K562 (cell line): Measurements from ENCODE around the gene ZNF208. TPM values are rescaled to one million over a fixed set of nuclear protein-coding genes. Genes with fewer than 3 reads are reported as not detected.

Experiments
- ATF1 ChIP-seq, 2 experiments: fragments of 450-650 bp in 1 of 2; IDR thresholded peaks; 2 replicates each; pipeline ENCODE4 v1.6.1; 2016; ENCODE audit warnings: missing compliant biosample characterization in 1 of 2, missing genetic modification characterization in 1 of 2
- CBFB ChIP-seq: sonication (generic); formaldehyde crosslinking; IDR thresholded peaks from 2 replicates; pipeline ENCODE4 v1.4.0; 2020; ENCODE audit warnings: mild to moderate bottlenecking, missing genetic modification reagents
- EHMT2 ChIP-seq: fragments of 450-650 bp; IDR thresholded peaks from 2 replicates; pipeline ENCODE4 v1.6.1; 2018; ENCODE audit warnings: antibody characterized with exemption
- TEAD2 ChIP-seq: fragments of 450-650 bp; IDR thresholded peaks from 2 replicates; pipeline ENCODE4 v1.6.1; 2016; ENCODE audit warnings: missing genetic modification characterization, control low read depth, missing compliant biosample characterization
- XRCC5 ChIP-seq: fragments of 200-400 bp; formaldehyde crosslinking; IDR thresholded peaks from 2 replicates; pipeline ENCODE4 v1.6.1; 2017; ENCODE audit warnings: low read depth, mild to moderate bottlenecking, low read length
- ZNF586 ChIP-seq: fragments of 450-650 bp; formaldehyde crosslinking; conservative IDR thresholded peaks from 2 replicates; pipeline ENCODE4 v1.4.0; 2020; ENCODE audit warnings: mild to moderate bottlenecking, moderate library complexity
- polyA plus RNA-seq, 8 experiments: library from polyadenylated mRNA; depleted of rRNA in 4 of 8; stranded (reverse) in 5 of 8; unstranded in 3 of 8; fragments of >200 nt; fragmentation: Nextera tagmentation in 2 of 8; fragmentation: Illumina TruSeq in 1 of 8; extraction: Ambion mirVana in 2 of 8; extraction: Trizol in 1 of 8; gene quantifications; 2 replicates each; pipeline versions ENCODE4 v1.2.1 to v1.2.3, GENCODE V29; 2011 to 2014; ENCODE audit warnings: inconsistent platforms in 1 of 8, missing spikeins in 1 of 8
- total RNA-seq, 7 experiments: library from RNA; depleted of rRNA in 6 of 7; stranded (reverse); fragments of >200 nt in 6 of 7; fragmentation: Illumina TruSeq in 2 of 7; extraction: Trizol in 2 of 7; gene quantifications; 2 replicates each; pipeline versions ENCODE4 v1.2.1 to v1.2.3, GENCODE V29; 2011 to 2021; ENCODE audit warnings: low replicate concordance in 1 of 7
- TF ChIP-seq, protein P1 (sequence below): fragments of 450-650 bp; IDR thresholded peaks from 2 replicates; pipeline ENCODE4 v1.6.1; 2016; ENCODE audit warnings: mild to moderate bottlenecking, moderate library complexity

Gene ZNF208
- total and polyA plus RNA-seq, 9 of the 15 experiments (the other 6 are each of a cell fraction or from before 2014, with no cell fraction given): 0.81 to 4.5 (median 3.2) TPM

DNA sequence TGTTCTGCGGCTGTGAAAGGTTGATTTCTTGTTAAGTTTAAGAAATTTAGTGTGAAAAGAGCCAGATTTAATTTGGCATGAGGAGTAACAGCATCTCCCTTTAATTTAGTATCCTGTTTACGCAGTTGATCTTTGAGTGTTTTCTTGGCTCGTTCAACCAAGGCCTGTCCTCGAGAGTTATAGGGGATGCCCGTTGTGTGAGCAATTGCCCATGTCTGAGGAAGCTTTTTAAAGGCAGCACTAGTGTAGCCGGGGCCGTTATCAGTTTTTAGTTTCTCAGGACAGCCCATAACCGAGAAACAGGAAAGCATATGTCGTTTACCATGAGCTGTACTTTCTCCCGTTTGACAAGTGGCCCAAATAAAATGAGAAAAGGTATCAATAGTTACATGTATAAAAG lies 127.2 kb downstream of the ZNF208 start (continued):
- no peak for TF ChIP-seq ATF1 (CRISPR knock-in tag; IDR thresholded peaks at IDR 0.05)
- TF ChIP-seq ATF1 (tag; IDR thresholded peaks at IDR 0.05): no peak
- no peak for TF ChIP-seq TEAD2 (tag)
- no peak for TF ChIP-seq ZNF586 (CRISPR knock-in tag)
- no peak for TF ChIP-seq CBFB (CRISPR knock-in tag)
- no peak for TF ChIP-seq XRCC5
- TF ChIP-seq, protein P1, sequence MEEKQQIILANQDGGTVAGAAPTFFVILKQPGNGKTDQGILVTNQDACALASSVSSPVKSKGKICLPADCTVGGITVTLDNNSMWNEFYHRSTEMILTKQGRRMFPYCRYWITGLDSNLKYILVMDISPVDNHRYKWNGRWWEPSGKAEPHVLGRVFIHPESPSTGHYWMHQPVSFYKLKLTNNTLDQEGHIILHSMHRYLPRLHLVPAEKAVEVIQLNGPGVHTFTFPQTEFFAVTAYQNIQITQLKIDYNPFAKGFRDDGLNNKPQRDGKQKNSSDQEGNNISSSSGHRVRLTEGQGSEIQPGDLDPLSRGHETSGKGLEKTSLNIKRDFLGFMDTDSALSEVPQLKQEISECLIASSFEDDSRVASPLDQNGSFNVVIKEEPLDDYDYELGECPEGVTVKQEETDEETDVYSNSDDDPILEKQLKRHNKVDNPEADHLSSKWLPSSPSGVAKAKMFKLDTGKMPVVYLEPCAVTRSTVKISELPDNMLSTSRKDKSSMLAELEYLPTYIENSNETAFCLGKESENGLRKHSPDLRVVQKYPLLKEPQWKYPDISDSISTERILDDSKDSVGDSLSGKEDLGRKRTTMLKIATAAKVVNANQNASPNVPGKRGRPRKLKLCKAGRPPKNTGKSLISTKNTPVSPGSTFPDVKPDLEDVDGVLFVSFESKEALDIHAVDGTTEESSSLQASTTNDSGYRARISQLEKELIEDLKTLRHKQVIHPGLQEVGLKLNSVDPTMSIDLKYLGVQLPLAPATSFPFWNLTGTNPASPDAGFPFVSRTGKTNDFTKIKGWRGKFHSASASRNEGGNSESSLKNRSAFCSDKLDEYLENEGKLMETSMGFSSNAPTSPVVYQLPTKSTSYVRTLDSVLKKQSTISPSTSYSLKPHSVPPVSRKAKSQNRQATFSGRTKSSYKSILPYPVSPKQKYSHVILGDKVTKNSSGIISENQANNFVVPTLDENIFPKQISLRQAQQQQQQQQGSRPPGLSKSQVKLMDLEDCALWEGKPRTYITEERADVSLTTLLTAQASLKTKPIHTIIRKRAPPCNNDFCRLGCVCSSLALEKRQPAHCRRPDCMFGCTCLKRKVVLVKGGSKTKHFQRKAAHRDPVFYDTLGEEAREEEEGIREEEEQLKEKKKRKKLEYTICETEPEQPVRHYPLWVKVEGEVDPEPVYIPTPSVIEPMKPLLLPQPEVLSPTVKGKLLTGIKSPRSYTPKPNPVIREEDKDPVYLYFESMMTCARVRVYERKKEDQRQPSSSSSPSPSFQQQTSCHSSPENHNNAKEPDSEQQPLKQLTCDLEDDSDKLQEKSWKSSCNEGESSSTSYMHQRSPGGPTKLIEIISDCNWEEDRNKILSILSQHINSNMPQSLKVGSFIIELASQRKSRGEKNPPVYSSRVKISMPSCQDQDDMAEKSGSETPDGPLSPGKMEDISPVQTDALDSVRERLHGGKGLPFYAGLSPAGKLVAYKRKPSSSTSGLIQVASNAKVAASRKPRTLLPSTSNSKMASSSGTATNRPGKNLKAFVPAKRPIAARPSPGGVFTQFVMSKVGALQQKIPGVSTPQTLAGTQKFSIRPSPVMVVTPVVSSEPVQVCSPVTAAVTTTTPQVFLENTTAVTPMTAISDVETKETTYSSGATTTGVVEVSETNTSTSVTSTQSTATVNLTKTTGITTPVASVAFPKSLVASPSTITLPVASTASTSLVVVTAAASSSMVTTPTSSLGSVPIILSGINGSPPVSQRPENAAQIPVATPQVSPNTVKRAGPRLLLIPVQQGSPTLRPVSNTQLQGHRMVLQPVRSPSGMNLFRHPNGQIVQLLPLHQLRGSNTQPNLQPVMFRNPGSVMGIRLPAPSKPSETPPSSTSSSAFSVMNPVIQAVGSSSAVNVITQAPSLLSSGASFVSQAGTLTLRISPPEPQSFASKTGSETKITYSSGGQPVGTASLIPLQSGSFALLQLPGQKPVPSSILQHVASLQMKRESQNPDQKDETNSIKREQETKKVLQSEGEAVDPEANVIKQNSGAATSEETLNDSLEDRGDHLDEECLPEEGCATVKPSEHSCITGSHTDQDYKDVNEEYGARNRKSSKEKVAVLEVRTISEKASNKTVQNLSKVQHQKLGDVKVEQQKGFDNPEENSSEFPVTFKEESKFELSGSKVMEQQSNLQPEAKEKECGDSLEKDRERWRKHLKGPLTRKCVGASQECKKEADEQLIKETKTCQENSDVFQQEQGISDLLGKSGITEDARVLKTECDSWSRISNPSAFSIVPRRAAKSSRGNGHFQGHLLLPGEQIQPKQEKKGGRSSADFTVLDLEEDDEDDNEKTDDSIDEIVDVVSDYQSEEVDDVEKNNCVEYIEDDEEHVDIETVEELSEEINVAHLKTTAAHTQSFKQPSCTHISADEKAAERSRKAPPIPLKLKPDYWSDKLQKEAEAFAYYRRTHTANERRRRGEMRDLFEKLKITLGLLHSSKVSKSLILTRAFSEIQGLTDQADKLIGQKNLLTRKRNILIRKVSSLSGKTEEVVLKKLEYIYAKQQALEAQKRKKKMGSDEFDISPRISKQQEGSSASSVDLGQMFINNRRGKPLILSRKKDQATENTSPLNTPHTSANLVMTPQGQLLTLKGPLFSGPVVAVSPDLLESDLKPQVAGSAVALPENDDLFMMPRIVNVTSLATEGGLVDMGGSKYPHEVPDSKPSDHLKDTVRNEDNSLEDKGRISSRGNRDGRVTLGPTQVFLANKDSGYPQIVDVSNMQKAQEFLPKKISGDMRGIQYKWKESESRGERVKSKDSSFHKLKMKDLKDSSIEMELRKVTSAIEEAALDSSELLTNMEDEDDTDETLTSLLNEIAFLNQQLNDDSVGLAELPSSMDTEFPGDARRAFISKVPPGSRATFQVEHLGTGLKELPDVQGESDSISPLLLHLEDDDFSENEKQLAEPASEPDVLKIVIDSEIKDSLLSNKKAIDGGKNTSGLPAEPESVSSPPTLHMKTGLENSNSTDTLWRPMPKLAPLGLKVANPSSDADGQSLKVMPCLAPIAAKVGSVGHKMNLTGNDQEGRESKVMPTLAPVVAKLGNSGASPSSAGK: no peak
- TF ChIP-seq EHMT2: no peak
- TF ChIP-seq, all 486 proteins: peak for 0

Other genes with a start within 250 kb of the ZNF208 start
- gene ZNF100, start 243.4 kb downstream of the ZNF208 start, total RNA-seq (2014; rRNA removed): 10.3 and 10.4 TPM in 2 replicates
- 26.0 and 31.6 TPM in 2 replicates for gene ZNF100, start 243.4 kb downstream of the ZNF208 start, total RNA-seq (2014; rRNA removed; fragmentation: Illumina TruSeq; extraction: Trizol)
- gene ZNF100, start 243.4 kb downstream of the ZNF208 start, total RNA-seq (2015; rRNA removed; fragmentation: Illumina TruSeq; extraction: Trizol): 26.5 and 27.2 TPM in 2 replicates
- gene ZNF100, start 243.4 kb downstream of the ZNF208 start, total RNA-seq (2021): 25.0 and 25.9 TPM in 2 replicates
- 19.6 and 23.7 TPM in 2 replicates for gene ZNF100, start 243.4 kb downstream of the ZNF208 start, polyA plus RNA-seq (2011; rRNA removed)
- 19.3 and 24.3 TPM in 2 replicates for gene ZNF100, start 243.4 kb downstream of the ZNF208 start, polyA plus RNA-seq (2014; fragmentation: Illumina TruSeq; extraction: Trizol)
- 1 to 10 TPM; 4.5 to 7.4 TPM for gene ZNF100, start 243.4 kb downstream of the ZNF208 start, polyA plus RNA-seq (2014; fragmentation: Nextera tagmentation; extraction: Ambion mirVana)
- 9.3 and 10.2 TPM in 2 replicates for gene ZNF100, start 243.4 kb downstream of the ZNF208 start, polyA plus RNA-seq (2014; rRNA removed)
- gene ZNF43, start 174.8 kb downstream of the ZNF208 start, total RNA-seq (2014; rRNA removed): 9.0 and 9.2 TPM in 2 replicates
- gene ZNF43, start 174.8 kb downstream of the ZNF208 start, total RNA-seq (2014; rRNA removed; fragmentation: Illumina TruSeq; extraction: Trizol): 18.6 and 20.3 TPM in 2 replicates
- gene ZNF43, start 174.8 kb downstream of the ZNF208 start, total RNA-seq (2015; rRNA removed; fragmentation: Illumina TruSeq; extraction: Trizol): 15.5 and 16.6 TPM in 2 replicates
- 13.4 and 14.1 TPM in 2 replicates for gene ZNF43, start 174.8 kb downstream of the ZNF208 start, total RNA-seq (2021)
- gene ZNF43, start 174.8 kb downstream of the ZNF208 start, polyA plus RNA-seq (2011; rRNA removed): 0.93 and 4.2 TPM in 2 replicates
- gene ZNF43, start 174.8 kb downstream of the ZNF208 start, polyA plus RNA-seq (2014; fragmentation: Illumina TruSeq; extraction: Trizol): 8.3 and 10.6 TPM in 2 replicates
- gene ZNF43, start 174.8 kb downstream of the ZNF208 start, polyA plus RNA-seq (2014; fragmentation: Nextera tagmentation; extraction: Ambion mirVana): 1 to 10 TPM; 3.6 to 5.7 TPM
- gene ZNF43, start 174.8 kb downstream of the ZNF208 start, polyA plus RNA-seq (2014; rRNA removed): 6.3 and 8.7 TPM in 2 replicates
- gene ZNF257, start 41.5 kb upstream of the ZNF208 start, total RNA-seq (2014; rRNA removed): 6.9 and 11.8 TPM in 2 replicates
- 18.2 and 19.7 TPM in 2 replicates for gene ZNF257, start 41.5 kb upstream of the ZNF208 start, total RNA-seq (2014; rRNA removed; fragmentation: Illumina TruSeq; extraction: Trizol)
- 17.7 and 18.0 TPM in 2 replicates for gene ZNF257, start 41.5 kb upstream of the ZNF208 start, total RNA-seq (2015; rRNA removed; fragmentation: Illumina TruSeq; extraction: Trizol)
- gene ZNF257, start 41.5 kb upstream of the ZNF208 start, total RNA-seq (2021): 12.9 and 13.3 TPM in 2 replicates
- gene ZNF257, start 41.5 kb upstream of the ZNF208 start, polyA plus RNA-seq (2011; rRNA removed): 1.3 and 5.0 TPM in 2 replicates
- gene ZNF257, start 41.5 kb upstream of the ZNF208 start, polyA plus RNA-seq (2014; fragmentation: Illumina TruSeq; extraction: Trizol): 15.0 and 16.9 TPM in 2 replicates
- 1 to 10 TPM; 5.7 to 8.0 TPM for gene ZNF257, start 41.5 kb upstream of the ZNF208 start, polyA plus RNA-seq (2014; fragmentation: Nextera tagmentation; extraction: Ambion mirVana)
- 11.6 and 11.7 TPM in 2 replicates for gene ZNF257, start 41.5 kb upstream of the ZNF208 start, polyA plus RNA-seq (2014; rRNA removed)
- gene ZNF676, start 186.0 kb upstream of the ZNF208 start, total RNA-seq (2014; rRNA removed): 0.24 TPM in 1 of 2 replicates, not detected in the other
- 0.29 and 0.41 TPM in 2 replicates for gene ZNF676, start 186.0 kb upstream of the ZNF208 start, total RNA-seq (2014; rRNA removed; fragmentation: Illumina TruSeq; extraction: Trizol)
- gene ZNF676, start 186.0 kb upstream of the ZNF208 start, total RNA-seq (2015; rRNA removed; fragmentation: Illumina TruSeq; extraction: Trizol): 0.38 and 0.43 TPM in 2 replicates
- gene ZNF676, start 186.0 kb upstream of the ZNF208 start, total RNA-seq (2021): 0.16 and 0.22 TPM in 2 replicates
- gene ZNF676, start 186.0 kb upstream of the ZNF208 start, polyA plus RNA-seq (2011; rRNA removed): 0.06 TPM in 1 of 2 replicates, not detected in the other
- 0.24 and 0.25 TPM in 2 replicates for gene ZNF676, start 186.0 kb upstream of the ZNF208 start, polyA plus RNA-seq (2014; fragmentation: Illumina TruSeq; extraction: Trizol)
- gene ZNF676, start 186.0 kb upstream of the ZNF208 start, polyA plus RNA-seq (2014; fragmentation: Nextera tagmentation; extraction: Ambion mirVana): under 1 TPM in 1 of 2 experiments, not detected in 1; 0.10 TPM
- gene ZNF676, start 186.0 kb upstream of the ZNF208 start, polyA plus RNA-seq (2014; rRNA removed): 0.05 and 0.29 TPM in 2 replicates